Measurements from ENCODE around the gene NUMBL.

GRCh38 chr19:40672038-40672437 is 18.4 kb downstream of the NUMBL start:
- TF ChIP-seq POLR2A (IDR thresholded peaks at IDR 0.05; ENCODE audit: low read depth, low read length), result no peak
- no peak for TF ChIP-seq POLR2AphosphoS5 (IDR thresholded peaks at IDR 0.05; ENCODE audit: low read depth, low read length)
- no peak for TF ChIP-seq POU2F2 (IDR thresholded peaks at IDR 0.05; ENCODE audit: low read depth, low read length)
- TF ChIP-seq SPI1 (IDR thresholded peaks at IDR 0.05; ENCODE audit: low read depth, low read length), result no peak
- no peak for TF ChIP-seq TAF1 (IDR thresholded peaks at IDR 0.05; ENCODE audit: low read depth, low read length)

Data from GM12891 (cell line).